Brain microvascular endothelial cell (primary cell): ENCODE results near the gene COCH.
"Not testable (repeated sequence)": the region's sequence is repeated elsewhere in the genome, so short reads cannot be mapped to it uniquely, and the experiment has no call there.

Experiments used
- DNase-seq: peaks from one replicate; pipeline ENCODE4 v3.0.0-alpha.2; 2020
- H3K27ac ChIP-seq: fragments of 250-450 bp; sonication (Bioruptor Pico); 2 replicates; pipeline ENCODE4 v1.5.1; 2020; ENCODE audit warnings: mild to moderate bottlenecking, moderate library complexity
- H3K27me3 ChIP-seq: fragments of 250-450 bp; sonication (Bioruptor Pico); replicated peaks from 2 replicates; pipeline ENCODE4 v1.5.1; 2020; ENCODE audit warnings: mild to moderate bottlenecking
- H3K36me3 ChIP-seq: fragments of 250-450 bp; sonication (Bioruptor Pico); replicated peaks from 2 replicates; pipeline ENCODE4 v1.5.1; 2020; ENCODE audit warnings: mild to moderate bottlenecking
- H3K4me3 ChIP-seq: 2 replicates; pipeline ENCODE4 v1.5.1; 2011; ENCODE audit warnings: low read depth, mild to moderate bottlenecking, control low read depth, low read length, moderate library complexity
- CTCF ChIP-seq: IDR thresholded peaks from 2 replicates; pipeline ENCODE4 v1.5.1; 2011; ENCODE audit warnings: low read depth, mild to moderate bottlenecking, moderate library complexity, low read length, control low read depth, inconsistent platforms; ENCODE audit errors: missing control alignments
- in situ Hi-C: cut with HindIII; loops from 2 replicates; pipeline ENCODE4 v1.10.0; 2017; ENCODE audit warnings: low sequenced_read_pairs, low pct_ligation_motif_present

Gene COCH

DNA sequence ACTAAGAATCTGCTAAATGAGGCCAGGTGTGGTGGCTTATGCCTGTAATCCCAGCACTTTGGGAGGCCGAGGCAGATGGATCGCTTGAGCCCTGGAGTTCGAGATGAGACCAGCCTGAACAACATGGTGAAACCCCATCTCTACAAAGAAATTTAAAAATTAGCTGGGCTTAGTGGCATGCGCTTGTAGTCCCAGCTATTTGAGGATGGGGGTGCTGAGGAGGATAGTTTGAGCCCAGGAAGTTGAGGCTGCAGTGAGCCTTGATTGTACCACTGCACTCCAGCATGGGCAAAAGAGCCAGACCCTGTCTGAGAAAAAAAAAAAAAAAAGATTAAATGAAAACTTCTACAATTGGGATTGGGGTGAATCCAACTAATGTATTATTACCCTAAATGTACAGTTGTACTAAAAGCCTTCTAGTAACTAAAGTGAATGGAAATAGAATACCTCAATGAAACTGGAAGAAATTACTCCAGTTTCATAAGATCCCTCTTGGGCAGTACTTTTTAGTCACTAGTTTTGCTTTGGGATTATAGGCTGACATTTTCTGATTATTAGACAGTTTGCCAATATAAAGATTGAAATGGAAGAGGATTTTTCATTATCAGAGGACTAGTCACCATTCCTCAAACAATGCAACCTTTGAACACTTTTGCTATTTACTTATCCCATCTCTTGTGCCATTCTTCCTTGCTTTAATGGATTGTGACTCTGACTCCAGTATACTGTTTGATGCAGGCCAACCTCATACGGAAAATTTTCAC lies 14.3 kb downstream of the COCH start:
- in situ Hi-C loops, result no loop called here
- H3K36me3 ChIP-seq, result peaks cover 2% of the 10 kb centered on the region
- no peaks in the 10 kb centered on the region for H3K27me3 ChIP-seq
- H3K4me3 ChIP-seq, result no peak overlapping the region
- H3K27ac ChIP-seq, result no peak overlapping the region
- DNase-seq, result no peak
- no peak for TF ChIP-seq CTCF

DNA sequence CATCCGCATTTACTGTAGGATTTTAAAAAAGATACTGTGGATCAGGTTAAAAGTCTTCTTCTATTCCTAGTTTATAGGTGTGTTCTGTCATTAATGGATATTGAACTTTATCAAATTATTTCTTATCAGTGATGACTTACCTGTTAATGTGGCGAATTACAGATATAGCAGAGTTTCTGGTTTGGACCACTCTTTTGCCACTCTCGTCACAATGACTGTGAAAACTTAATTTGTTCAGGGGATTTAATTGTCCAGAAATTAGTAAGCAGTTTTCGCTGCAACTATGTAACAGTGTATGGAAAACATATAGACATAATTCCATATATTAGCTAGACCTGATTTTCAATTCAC lies 14.9 kb downstream of the COCH start:
- peaks cover 2% of the 10 kb centered on the region for H3K36me3 ChIP-seq
- no peak overlapping the region for H3K4me3 ChIP-seq
- no peaks in the 10 kb centered on the region for H3K27me3 ChIP-seq
- in situ Hi-C loops, result no loop called here
- no peak overlapping the region for H3K27ac ChIP-seq
- DNase-seq, result no peak
- TF ChIP-seq CTCF, result no peak

DNA sequence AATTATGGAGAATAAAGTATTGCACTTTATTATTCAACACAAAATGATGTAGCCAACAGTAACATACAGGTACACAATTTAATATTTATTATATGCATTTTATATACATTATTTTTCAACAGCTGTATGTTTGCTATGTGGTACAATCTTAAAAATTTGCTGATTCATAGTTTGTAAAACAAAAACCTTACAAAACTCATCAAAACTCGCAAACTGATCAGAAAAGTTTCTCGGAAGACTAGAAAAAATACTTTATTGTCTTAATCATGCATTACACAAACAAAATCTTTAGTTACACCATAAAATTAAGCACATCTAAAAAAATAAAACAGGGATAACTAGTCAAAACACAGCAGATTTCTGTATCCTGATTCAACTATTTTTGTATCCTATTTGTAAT lies 19.5 kb downstream of the COCH start:
- Histone ChIP-seq H3K36me3 (peaks cover 9% of the 10 kb centered on the region), H3K27ac (no peak overlapping the region), H3K4me3 (no peak overlapping the region), H3K27me3 (no peaks in the 10 kb centered on the region)
- TF ChIP-seq CTCF, result no peak
- no peak for DNase-seq
- in situ Hi-C loops, result no loop called here

DNA sequence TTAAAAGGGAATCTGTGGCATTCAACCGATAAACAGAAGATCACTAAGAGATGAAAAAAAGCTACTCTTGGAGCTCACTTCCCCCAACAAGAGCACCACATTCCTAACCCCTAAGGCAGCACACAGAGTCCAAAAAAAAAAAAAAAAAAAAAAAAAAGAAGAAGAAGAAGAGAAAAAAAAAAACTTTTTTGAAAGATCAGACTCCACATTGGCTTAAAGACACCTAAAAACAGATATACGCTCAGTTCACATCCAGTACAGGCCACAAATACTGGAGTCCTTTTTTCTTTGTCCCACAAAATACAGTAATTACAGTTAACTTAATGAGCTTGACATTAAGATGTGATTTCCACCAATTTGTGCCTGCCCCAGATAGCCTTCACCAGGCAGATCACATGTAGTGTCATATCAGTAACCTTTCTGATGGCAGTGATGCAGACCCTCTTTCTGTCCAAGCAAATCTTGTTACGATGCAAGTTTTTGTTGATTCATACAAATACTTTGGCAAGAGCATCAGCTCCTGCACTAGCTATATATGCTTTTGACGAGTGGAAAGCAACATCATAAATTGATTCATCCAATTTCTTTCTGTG lies 20.7 kb downstream of the COCH start:
- no peak for DNase-seq

GRCh38 chr14:30896435-30896834 lies 22.1 kb downstream of the COCH start:
- no peak for DNase-seq
- in situ Hi-C loops, result no loop called here
- no peak overlapping the region for H3K4me3 ChIP-seq
- no peak for TF ChIP-seq CTCF
- peaks cover 10% of the 10 kb centered on the region for H3K36me3 ChIP-seq
- H3K27me3 ChIP-seq, result no peaks in the 10 kb centered on the region
- no peak overlapping the region for H3K27ac ChIP-seq

More for the DNA sequence above, 20.7 kb downstream of the COCH start:
- in situ Hi-C loops, result no loop called here
- H3K27ac ChIP-seq, result no peak overlapping the region
- no peaks in the 10 kb centered on the region for H3K27me3 ChIP-seq
- no peak overlapping the region for H3K4me3 ChIP-seq
- TF ChIP-seq CTCF, result no peak
- peaks cover 9% of the 10 kb centered on the region for H3K36me3 ChIP-seq

- in situ Hi-C loops, H3K4me3 ChIP-seq, H3K27me3 ChIP-seq, H3K27ac ChIP-seq, DNase-seq: not testable (repeated sequence)
- peaks cover 15% of the 10 kb centered on the region for H3K36me3 ChIP-seq
Measured at GRCh38 chr14:30897121-30897520, 22.8 kb downstream of the COCH start.
